ENCODE results near the gene BCAN. TPM values are rescaled to one million over a fixed set of nuclear protein-coding genes. Genes with fewer than 3 reads are reported as not detected.

Gene BCAN
- total RNA-seq, 1 experiment from 2014 or later, result 1.2 TPM

- WGBS (ENCODE audit: extremely low coverage, insufficient read length, low lambda C conversion rate), result no CpG with 5 or more reads among the region's 29 CpGs
- DNase-seq, result no peak
- Histone ChIP-seq H4K5ac (ENCODE audit: insufficient read length, low read depth, low read length) (no peak overlapping the region), H2AK5ac (ENCODE audit: insufficient read length, low read length) (no peak overlapping the region), H3K18ac (ENCODE audit: insufficient read length, low read depth, low read length) (no peak overlapping the region), H3K14ac (ENCODE audit: insufficient read depth, low read length) (peak overlapping the region; percentile 22; the same call in 1 of the 2 replicates), H2BK12ac (ENCODE audit: insufficient read length, low read depth, low read length) (no peak overlapping the region), H3K79me1 (ENCODE audit: insufficient read depth, low read depth, low read length, poor library complexity, severe bottlenecking) (no peaks in the 10 kb centered on the region), H3T11ph (ENCODE audit: low read length) (no peak overlapping the region), H3K79me2 (ENCODE audit: insufficient read depth, low read length) (no peaks in the 10 kb centered on the region), H2AFZ (ENCODE audit: low read length) (no peak overlapping the region), H4K20me1 (ENCODE audit: control insufficient read depth, insufficient read depth, insufficient read length) (no peaks in the 10 kb centered on the region), H4K8ac (replicated peaks; ENCODE audit: insufficient read length, low read depth, low read length) (no peak overlapping the region), H2BK5ac (ENCODE audit: insufficient read length, low read length) (no peak overlapping the region), H3K27me3 (ENCODE audit: insufficient read depth, low read length) (peaks cover 3% of the 10 kb centered on the region; the same call in 1 of the 2 replicates), H3K9me3 (ENCODE audit: control insufficient read depth, low read depth, low read length) (no peaks in the 10 kb centered on the region), H3K4me1 (ENCODE audit: insufficient read depth, low read length) (peaks cover 17% of the 10 kb centered on the region; the same call in 1 of the 2 replicates), H3K9ac (ENCODE audit: extremely low read depth, insufficient read length, low read length) (no peak overlapping the region), H4K91ac (ENCODE audit: insufficient read length, low read depth, low read length) (no peak overlapping the region), H3K4ac (ENCODE audit: low read depth, low read length) (no peak overlapping the region), H3K56ac (ENCODE audit: insufficient read length, low read depth, low read length) (no peak overlapping the region), H3K23me2 (ENCODE audit: insufficient read length, low read depth, low read length, poor library complexity, severe bottlenecking) (peaks cover 39% of the 10 kb centered on the region), H3K23ac (ENCODE audit: insufficient read length, low read depth, low read length) (no peak overlapping the region), H3K4me2 (ENCODE audit: insufficient read depth, insufficient read length, low read length) (peak overlapping the region; percentile 83), H2BK20ac (ENCODE audit: low read depth, low read length, poor library complexity, severe bottlenecking) (no peak overlapping the region), H2BK15ac (ENCODE audit: low read depth, low read length) (no peak overlapping the region), H3K27ac (ENCODE audit: insufficient read length, low read depth, low read length) (no peak overlapping the region), H2BK120ac (ENCODE audit: low read depth, low read length, poor library complexity, severe bottlenecking) (no peak overlapping the region)
- peaks cover 62 to 69% of the 10 kb centered on the region in 2 experiments for H3K4me1 Mint-ChIP-seq
- H3K4me3 Mint-ChIP-seq, result peak overlapping the region; percentile 74 to 91
- H3K9me3 Mint-ChIP-seq, result no peaks in the 10 kb centered on the region; a peak in 1 of 5 replicates
- TF ChIP-seq CTCF (conservative IDR thresholded peaks at IDR 0.05), result no peak
- H3K27me3 Mint-ChIP-seq (ENCODE audit: low read depth), result peaks cover 37% of the 10 kb centered on the region
- peaks cover 7 to 28% (median 17%) of the 10 kb centered on the region in 3 experiments for H3K36me3 Mint-ChIP-seq (ENCODE audit: insufficient read depth in 1 of 3, low read depth in 3 of 3)
- H3K27ac Mint-ChIP-seq, result peak overlapping the region in 1 of 3 experiments; percentile 95; a peak in 1 of 7 replicates
Measured at GRCh38 chr1:156704930-156705320, 63.0 kb downstream of the BCAN start.
